Activated T-cell treated with anti-CD3 and anti-CD28 coated beads for 48 hours (primary cell): Measurements from ENCODE around the gene ZBTB7C.

ENCODE experiments used
- DNase-seq: peaks from one replicate; pipeline ENCODE4 v3.0.0-alpha.2; 2020; ENCODE audit warnings: low read depth

ZBTB7C gene

GRCh38 chr18:48418539-48419276 lies 9.5 kb upstream of the ZBTB7C start:
- no peak for DNase-seq

- no peak for DNase-seq
Measured at GRCh38 chr18:48417985-48418384, 8.8 kb upstream of the ZBTB7C start.

- DNase-seq = no peak
Measured at GRCh38 chr18:48413342-48413741, 4.2 kb upstream of the ZBTB7C start.

GRCh38 chr18:48412339-48412929 lies 3.3 kb upstream of the ZBTB7C start:
- DNase-seq = no peak

- peak; percentile 79 for DNase-seq
Measured at GRCh38 chr18:48410095-48410920, 1.1 kb upstream of the ZBTB7C start.

GRCh38 chr18:48409591-48410094 lies 460 bp upstream of the ZBTB7C start:
- no peak for DNase-seq

- DNase-seq = no peak
Measured at GRCh38 chr18:48408111-48408726, 964 bp downstream of the ZBTB7C start.

- no peak for DNase-seq
Measured at GRCh38 chr18:48407358-48407757, 1.8 kb downstream of the ZBTB7C start.

GRCh38 chr18:48405978-48406377 lies 3.2 kb downstream of the ZBTB7C start:
- DNase-seq = no peak

GRCh38 chr18:48404716-48405507 lies 4.3 kb downstream of the ZBTB7C start:
- no peak for DNase-seq

- no peak for DNase-seq
Measured at GRCh38 chr18:48402953-48403352, 6.2 kb downstream of the ZBTB7C start.

- no peak for DNase-seq
Measured at GRCh38 chr18:48399303-48400075, 9.7 kb downstream of the ZBTB7C start.

- DNase-seq = no peak
Measured at GRCh38 chr18:48398074-48398473, 11.1 kb downstream of the ZBTB7C start.

- DNase-seq = no peak
Measured at GRCh38 chr18:48397021-48397420, 12.2 kb downstream of the ZBTB7C start.

GRCh38 chr18:48396561-48396960 lies 12.6 kb downstream of the ZBTB7C start:
- no peak for DNase-seq

GRCh38 chr18:48395646-48396045 lies 13.5 kb downstream of the ZBTB7C start:
- DNase-seq = no peak

- DNase-seq = no peak
Measured at GRCh38 chr18:48394176-48394575, 15.0 kb downstream of the ZBTB7C start.

- no peak for DNase-seq
Measured at GRCh38 chr18:48393776-48394175, 15.4 kb downstream of the ZBTB7C start.

- DNase-seq = no peak
Measured at GRCh38 chr18:48393170-48393569, 16.0 kb downstream of the ZBTB7C start.

GRCh38 chr18:48392268-48392667 lies 16.9 kb downstream of the ZBTB7C start:
- DNase-seq = no peak

- no peak for DNase-seq
Measured at GRCh38 chr18:48391868-48392267, 17.3 kb downstream of the ZBTB7C start.
